ENCODE data around the gene ZNF217.
"Not testable (repeated sequence)": the region's sequence is repeated elsewhere in the genome, so short reads cannot be mapped to it uniquely, and the experiment has no call there.

Gene ZNF217

DNA sequence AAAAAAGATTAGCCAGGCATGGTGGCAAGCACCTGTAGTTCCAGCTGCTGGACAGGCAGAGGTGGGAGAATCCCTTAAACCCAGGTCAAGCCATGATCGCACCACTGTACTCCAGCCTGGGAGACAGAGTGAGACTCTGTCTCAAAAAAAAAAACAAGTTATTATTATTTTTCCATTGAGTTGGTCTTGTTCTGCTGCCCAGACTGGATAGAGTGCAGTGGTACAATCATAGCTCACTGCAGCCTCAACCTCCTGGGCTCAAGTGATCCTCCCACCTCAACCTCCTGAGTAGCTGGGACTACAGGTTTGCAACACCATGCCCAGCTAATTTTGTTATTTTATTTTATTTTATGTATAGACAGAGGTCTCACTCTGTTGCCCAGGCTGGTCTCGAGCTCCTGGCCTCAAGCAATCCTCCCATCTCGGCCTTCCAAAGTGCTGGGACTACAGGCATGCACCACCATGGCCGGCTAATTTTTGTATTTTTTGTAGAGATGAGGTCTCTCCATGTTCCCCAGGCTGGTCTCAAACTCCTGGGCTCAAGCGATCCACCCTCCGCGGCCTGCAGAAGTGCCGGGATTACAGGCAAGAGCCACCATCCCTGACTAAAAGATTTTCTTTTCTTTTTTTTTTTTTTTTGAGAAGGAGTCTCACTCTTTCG, 31.4 kb downstream of the ZNF217 start:
- DNase-seq: not testable (repeated sequence)

DNA sequence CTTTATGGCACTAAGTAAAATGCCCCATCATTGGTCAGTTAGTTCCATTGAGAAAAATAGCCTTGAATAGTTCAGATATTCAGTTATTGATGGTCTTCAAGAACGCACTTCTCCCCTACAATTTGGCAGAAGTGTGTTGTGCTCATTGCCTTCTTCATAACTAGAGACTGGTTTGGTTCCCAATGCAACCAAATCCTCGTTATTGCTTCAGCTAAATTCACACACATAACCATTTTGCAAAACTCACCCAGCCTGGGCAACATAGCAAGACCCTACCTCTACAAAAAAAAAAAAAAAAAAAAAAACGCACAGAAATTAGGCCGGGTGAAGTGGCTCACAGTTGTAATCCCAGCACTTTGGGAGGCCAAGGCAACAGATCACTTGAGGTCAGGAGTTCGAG, 32.1 kb downstream of the ZNF217 start:
- no peak for DNase-seq

DNA sequence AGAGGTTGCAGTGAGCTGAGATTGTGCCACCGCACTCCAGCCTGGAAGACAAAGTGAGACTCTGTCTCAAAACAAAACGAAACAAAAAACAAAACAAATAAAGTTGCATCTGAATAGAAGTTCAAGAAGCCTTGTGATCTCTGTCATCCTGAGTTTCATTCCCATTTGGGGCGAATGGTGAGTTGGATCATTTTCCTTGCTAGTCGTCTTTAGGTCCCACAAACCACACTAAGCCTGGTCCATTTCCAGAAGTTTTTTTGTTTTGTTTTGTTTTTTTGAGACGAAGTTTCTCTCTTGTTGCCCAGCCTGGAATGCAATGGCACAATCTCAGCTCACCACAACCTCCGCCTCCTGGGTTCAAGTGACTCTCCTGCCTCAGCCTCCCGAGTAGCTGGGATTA, 33.8 kb downstream of the ZNF217 start:
- no peak for DNase-seq

DNA sequence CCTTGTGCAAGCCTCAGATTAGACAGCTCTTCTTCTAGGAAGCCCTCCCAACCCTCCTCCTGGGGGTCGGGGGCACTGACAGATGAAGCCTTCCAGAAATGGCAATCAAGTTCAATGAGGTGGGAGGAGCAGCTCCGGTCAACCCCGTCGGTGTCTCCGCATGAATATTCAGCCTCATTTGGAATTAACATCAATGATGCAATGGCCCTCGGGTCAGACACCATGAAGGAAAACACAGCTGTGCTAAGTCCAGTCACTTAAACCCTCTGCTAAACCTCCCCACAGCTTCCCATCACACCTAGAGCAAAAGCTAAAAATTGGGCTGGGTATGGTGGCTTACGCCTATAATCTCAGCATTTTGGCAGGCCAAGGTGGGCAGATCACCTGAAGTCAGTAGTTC, 36.5 kb downstream of the ZNF217 start:
- no peak for DNase-seq

DNA sequence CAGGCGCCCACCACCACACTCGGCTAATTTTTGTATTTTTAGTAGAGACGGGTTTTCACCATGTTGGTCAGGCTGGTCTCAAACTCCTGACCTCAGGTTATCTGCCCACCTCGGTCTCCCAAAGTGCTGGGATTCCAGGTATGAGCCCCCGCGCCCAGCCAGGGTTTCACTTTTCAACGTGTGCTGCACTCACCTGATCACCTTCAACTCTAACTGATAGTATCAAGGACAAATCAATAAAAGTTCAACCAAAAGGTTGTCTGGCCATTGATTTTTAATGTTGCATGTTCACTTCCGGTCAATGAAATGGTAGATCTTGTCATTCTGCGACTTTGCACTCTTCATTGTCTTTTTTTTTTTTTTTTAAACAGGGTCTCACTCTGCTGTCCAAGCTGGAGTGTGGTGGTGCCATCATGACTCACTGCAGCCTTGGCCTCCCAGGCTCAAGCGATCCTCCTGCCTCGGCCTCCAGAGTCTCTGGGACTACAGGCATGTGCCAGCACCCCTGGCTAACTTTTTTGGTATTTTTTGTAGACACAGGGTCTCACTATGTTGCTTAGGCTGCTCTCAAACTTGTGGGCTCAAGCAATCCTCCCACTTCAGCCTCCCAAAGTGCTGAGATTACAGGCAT, 37.3 kb downstream of the ZNF217 start:
- DNase-seq: no peak

DNA sequence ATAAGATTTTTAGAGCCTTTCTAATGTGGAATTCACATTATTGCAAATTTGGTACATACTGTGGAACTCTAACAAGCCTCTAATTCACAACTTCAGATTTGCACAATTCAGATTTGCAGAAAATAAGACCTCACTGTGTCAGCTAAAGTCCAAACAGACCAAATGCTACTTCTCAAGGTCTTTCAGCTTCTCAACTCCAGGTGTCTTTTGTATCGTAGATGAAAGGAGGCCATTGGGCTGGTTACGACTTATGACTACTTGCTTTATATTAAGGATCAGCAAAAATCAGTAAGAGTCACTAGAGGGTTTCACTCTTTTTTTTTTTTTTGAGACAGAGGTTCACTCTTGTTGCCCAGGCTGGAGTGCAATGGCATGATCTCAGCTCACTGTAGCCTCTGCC, 37.8 kb downstream of the ZNF217 start:
- no peak for DNase-seq

DNA sequence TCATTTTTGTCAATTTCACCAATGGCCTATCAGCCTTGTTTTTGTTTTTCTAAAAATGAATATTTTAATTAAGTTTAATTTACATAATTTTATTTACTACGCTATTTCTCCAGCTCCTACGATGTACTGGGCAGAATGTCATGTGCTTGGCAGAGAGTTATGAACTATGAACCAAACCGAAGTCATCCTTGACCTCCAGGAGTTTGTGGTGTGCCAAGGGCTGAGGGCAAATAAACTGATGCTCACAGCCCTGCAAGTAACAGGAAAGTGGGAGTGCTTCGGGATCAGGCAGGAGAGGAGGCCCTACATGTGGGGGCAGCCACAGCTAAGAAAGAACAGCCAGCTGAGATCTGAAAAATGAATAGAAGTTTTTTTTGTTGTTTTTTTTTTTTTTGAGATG, 38.6 kb downstream of the ZNF217 start:
- DNase-seq: no peak

DNA sequence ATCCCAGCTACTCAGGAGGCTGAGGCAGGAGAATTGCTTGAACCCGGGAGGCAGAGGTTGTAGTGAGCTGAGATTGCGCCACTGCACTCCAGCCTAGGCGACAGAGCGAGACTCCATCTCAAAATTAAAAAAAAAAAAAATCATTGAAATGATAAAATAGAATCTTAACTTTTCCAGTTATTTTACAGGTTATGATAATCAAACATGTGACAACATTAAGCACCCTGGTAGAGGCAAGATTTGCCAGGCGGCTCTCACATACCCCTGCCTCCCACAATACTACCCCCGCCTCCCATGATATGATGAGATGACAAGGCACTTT, 41.1 kb downstream of the ZNF217 start:
- not testable (repeated sequence) for DNase-seq

DNA sequence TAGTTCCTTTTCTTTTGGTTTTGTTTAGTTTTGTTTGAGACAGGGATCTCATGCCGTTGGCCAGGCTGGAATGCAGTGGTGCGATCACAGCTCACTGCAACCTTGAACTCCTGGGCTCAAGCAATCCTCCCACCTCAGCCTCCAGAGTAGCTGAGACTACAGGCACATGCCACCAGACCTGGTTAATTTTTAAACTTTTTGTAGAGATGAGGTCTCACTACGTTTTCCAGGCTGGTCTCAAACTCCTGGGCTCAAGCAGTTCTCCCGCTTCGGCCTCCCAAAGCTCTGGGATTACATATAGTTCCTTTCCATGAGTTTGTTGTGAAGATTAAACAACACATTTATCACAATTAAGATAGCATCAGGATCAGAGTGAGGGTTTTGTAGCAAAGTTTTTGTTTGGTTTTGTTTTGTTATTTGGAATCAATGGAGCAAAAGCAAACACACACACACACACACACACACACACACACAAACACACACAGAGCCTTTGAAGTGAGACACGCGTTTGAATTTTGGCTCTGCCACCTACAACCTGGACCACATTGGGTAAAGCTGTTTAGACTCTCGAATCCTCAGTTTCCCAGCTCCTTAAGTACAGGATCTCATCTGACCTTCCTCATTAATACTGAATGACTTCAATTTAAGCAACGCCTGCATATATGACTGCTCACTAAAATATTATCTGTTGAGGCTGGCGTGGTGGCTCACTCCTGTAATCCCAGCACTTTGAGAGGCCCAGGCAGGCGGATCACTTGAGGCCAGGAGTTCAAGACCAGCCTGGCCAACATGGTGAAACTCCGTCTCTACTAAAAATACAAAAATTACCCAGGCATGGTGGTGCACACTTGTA, 41.7 kb downstream of the ZNF217 start:
- not testable (repeated sequence) for DNase-seq

DNA sequence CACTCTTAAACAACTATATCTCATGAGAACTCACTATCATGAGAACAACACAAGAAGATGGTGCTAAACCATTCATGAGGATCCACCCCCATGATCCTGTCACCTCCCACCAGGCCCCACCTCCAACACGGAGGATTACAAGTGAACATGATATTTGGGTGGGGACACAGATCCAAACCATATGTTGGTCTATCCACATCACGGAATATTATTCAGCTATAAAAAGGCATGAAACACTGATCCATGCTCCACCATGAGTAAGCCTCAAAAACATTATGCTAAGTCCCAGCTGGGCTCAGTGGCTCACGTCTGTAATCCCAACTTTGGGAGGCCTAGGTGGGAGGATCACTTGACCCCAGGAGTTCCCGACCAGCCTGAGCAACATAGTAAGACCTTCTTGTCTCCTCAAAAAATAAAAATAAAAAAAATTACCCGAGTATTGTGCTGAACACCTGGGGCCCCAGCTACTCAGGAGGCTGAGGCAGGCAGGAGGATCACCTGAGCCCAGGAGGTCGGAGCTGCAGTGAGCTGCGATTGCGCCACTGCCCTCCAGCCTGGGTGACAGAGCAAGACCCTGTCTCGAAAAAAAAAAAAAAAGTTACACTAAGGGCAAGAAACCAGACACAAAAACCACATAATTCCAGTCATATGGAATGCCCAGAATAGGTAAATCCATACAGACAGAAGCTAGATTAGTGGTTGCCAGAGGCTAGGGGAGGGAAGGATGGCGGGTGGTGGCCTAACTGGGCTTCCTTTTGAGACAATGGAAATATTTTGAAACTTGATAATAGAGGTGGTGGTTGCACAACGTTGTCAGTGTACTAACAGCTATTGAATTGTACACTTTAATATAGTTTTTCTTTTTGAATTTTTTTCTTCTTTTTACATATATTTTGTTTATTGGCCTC, 43.1 kb downstream of the ZNF217 start:
- no peak for DNase-seq

DNA sequence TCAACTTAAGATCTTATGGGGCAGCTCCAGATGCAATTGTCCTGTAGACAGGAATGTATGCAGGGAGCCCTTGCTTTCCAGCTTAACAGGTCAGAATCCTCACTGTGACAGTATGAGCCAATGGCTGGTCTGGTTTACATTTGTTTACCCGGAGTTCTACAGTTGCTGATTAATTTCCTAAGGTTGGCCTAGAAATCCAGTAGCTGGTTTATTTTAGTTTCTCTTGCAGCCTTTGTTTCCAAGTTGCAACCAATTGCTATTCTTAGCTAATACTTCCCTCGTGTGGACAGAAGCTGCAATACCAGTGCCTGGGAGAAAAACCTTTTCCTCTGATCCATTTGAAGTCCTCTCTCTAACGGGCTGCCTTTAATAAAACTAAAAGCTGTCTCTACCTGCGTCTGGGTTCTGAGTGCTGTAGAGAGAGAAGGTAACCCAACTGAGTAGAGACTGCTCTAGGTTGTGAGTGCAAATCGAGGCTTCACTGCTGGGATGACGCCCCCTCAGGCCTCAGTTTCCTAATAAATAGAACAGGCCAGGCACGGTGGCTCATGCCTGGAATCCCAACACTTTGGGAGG, 45.9 kb downstream of the ZNF217 start:
- DNase-seq: peak; percentile 25

DNA sequence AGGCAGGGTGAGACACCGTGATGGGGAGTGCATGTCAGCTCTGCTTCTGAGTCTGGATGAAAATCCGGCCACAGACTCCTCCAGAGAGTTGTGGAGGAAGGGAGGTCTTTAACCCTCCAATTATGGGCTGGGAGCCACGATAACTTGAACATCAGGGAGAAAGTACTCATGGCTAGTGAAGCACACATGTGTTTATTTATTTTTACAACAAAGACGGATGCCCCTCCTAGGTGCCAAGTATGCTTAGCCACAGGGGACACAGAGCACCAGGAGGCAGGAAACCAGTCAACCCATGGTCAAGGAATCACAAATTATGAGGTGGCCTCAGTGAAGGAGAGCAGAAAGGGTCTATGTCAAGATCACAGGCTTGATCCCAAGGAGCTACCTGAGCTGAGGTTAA, 54.1 kb downstream of the ZNF217 start:
- no peak for DNase-seq

DNA sequence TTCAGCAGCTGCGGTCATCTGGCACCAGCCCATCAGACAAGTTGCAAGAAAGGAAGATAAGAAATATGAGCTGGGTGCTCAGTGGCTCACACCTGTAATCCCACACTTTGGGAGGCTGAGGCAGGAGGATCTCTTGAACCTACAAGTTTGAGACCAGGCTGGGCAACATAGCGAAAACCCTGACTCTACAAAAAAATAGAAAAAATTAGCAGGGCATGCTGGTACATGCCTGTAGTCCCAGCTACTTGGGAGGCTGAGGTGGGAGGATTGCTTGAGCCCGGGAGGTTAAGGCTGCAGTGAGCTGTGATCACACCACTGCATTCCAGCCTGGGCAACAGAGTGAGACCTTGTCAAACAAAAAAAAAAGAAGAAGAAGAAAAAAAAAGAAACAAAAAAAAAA, 57.3 kb downstream of the ZNF217 start:
- DNase-seq: not testable (repeated sequence)

DNA sequence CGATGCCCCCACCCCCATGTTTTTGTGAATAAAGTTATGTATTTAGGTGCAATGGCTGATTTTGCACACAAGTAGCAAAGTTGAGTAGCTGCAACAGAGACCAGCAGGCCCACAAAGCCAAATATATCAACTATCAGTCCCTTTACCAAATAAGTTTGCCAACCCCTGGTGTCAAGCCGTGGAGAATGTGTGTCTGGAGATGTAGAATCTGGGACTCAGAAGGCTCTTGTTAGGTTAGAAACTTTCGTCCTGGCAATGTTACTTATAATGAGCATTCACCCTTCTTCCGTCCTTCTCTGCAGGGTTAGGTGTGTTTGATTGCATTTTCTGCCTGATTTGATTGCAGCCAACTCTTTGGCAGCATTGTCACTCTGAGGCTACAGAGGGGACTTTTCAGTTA, 57.8 kb downstream of the ZNF217 start:
- DNase-seq: no peak

DNA sequence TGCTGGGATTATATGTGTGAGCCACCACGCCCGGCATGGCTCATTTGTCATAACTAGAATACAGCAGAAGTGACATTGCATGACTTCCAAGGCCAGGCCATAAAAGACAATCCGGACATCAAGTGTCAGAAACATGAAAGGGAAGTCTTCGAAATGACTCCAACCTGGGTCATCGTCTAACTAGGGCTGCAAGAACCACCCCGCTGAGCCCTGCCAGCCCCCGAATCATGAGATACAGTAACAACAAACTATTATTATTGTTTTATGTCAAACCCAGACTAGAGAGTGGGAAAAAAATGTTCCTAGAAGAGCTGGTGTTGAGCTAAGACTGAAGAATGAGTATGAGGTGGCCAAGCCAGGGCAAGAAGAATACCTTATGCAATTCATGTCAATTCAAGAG, 59.6 kb downstream of the ZNF217 start:
- DNase-seq: no peak

DNA sequence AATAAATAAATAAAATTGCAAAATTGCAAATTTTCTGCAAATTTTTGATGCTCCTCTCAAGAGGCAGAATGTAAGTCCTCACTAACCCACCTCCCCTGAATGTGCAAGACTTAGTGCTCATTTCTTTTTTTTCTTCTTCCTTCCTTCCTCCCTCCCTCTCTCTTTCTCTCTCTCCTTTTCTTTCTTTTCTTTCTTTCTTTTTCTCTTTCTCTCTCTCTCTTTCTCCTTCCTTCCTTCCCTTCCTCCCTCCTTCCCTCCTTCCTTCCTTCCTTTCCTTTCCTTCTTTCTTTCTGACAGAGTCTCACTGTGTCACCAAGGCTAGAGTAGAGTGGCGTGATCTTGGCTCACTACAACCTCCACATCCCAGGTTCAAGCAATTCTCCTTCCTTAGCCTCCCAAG, 60.1 kb downstream of the ZNF217 start:
- no peak for DNase-seq

DNA sequence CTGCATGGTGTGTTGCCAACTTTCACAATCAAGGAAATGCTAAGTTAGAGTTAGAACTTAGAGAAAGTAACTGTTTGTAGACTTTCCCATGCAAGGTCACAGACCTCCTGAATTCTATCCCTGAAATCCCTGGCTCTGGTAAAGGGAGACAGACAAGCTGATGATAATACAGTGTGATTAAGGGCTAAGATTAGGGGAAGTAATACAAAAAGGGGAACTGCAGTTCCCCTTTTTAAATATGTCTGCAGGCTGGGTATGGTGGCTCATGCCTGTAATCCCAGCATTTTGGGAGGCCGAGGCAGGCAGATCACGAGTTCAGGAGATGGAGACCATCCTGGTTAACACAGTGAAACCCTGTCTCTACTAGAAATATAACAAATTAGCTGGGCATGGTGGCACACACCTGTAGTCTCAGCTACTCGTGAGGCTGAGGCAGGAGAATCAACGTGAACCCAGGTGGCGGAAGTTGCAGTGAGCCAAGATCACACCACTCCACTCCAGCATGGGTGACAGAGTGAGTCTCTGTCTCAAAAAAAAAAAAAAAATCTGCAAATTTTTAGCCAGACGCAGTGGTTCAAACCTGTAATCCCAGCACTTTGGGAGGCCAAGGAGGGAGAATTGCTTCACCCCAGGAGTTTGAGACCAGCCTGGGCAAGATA, 60.9 kb downstream of the ZNF217 start:
- DNase-seq: not testable (repeated sequence)

DNA sequence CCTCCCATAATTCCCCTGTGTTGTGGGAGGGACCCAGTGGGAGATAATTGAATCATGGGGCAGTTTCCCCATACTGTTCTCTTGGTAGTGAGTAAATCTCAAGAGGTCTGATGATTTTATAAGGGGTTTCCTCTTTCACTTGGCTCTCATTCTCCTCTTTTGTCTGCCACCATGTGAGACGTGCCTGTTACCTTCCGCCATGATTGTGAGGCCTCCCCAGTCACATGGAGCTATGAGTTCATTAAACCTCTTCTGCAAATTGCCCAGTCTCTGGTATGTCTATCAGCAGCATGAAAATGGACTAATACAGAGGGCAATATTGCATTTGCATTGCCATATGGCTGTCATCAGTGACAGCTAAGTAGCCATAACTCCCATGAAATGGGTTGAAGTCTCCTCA, 63.2 kb downstream of the ZNF217 start:
- DNase-seq: no peak

DNA sequence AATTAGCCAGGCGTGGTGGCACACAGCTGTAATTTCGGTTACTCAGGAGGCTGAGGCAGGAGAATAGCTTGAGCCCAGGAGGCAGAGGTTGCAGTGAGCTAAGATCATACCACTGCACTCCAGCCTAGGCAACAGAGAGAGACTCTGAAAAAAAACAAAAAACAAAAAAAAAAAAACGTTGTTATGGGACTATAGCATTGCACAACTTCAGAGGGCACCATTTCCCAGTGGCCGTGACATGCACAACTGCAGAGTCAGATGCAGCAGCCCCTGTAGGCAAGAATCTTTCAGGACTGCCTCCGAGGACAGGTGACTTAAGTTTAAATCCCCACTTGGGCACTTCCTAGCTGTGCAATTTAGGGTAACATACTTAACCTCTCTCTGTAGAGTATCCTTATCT, 64.0 kb downstream of the ZNF217 start:
- DNase-seq: no peak

DNA sequence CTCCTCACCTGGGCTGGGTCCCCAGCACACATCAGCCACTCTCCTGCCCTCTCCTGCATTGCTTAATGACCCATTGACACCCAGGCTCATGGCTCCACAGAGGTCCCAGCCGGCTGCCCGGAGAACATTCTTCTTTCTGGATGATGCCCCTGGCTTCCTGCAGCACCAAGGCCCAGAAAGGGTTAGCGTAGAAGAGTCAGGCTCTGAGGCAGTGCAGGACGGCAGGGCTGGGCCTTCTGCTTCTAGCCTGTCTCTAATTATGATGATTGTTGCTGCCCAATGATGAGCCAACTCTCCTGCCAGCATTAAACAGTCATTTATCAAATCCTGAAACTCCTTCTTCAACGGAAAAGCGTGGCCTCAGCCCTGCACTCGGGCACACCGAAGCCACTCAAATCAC, 66.4 kb downstream of the ZNF217 start:
- DNase-seq: no peak

DNA sequence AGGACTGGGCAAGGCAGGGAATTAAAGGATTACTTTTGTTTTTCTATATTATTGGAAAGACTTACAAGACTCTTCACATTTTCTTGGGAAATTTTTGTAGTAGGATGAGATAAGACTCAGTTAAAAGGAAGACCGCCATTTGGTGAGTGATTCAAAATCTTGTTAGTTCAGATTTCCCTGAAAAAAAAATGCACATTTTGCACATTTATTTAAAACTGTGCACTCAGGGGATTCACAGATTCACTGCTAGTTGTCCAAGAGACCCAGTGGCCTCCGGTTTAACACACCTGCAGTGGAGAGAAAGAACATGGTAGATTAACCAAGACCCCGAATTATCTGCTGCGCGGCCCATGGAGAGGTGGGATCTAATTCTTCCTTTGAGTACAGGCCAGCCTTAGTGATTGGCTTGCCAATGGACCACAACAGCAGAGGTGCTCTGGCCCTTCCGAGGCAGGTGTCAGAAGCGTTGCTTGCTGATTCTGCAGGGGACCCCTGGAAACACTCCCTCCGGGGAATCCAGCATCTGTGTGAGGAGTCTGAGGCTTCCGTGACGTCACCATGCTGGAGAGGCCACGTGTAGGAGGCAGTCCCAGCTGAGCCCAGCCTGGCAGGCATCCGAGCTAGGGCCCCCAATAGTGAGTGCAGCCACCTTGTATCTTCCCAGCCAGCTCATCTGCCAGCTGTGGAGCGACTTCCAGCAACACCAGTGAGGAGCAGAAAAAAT, 68.9 kb downstream of the ZNF217 start:
- DNase-seq: no peak

DNA sequence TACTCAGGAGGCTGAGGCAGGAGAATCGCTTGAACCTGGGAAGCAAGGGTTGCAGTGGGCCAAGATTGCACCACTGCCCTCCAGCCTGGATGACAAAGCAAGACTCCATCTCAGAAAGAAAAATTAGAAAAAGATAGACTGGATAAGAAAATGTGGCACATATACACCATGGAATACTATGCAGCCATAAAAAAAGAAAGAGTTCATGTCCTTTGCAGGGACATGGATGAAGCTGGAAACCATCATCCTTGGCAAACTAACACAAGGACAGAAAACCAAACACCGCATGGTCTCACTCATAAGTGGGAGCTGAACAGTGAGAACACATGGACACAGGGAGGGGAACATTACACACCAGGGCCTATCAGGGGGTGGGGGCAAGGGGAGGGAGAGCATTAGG, 70.0 kb downstream of the ZNF217 start:
- not testable (repeated sequence) for DNase-seq
